GM12878 (cell line): Measurements from ENCODE around the gene MAGI1. TPM values are rescaled to one million over a fixed set of nuclear protein-coding genes. Genes with fewer than 3 reads are reported as not detected.

Source experiments
- ATAC-seq: fragments of 200-7000 bp; cut with Tn5 transposase; 3 replicates; pipeline ENCODE4 v1.9.1; 2020; ENCODE audit warnings: mild to moderate bottlenecking, moderate library complexity
- BruUV-seq: library from RNA; stranded (reverse); fragments of 400-500 nt; replicated peaks from 2 replicates; lab custom pipeline; 2021; lab: Mats Ljungman, UMichigan
- CTCF ChIA-PET: fragments of 300-600 bp; sonication (Branson Sonifier 250); formaldehyde crosslinking; extraction: SDS; loops from one replicate; lab custom pipeline; 2021; ENCODE audit warnings: inconsistent platforms; lab: Yijun Ruan, JAX
- POLR2A ChIA-PET: fragments of 350-600 bp; formaldehyde crosslinking; extraction: SDS; loops from one replicate; lab custom pipeline; 2021; ENCODE audit warnings: inconsistent platforms; lab: Charles Lee
- RAD21 ChIA-PET: fragments of 300-600 bp; sonication (Branson Sonifier 250); formaldehyde crosslinking; loops from one replicate; lab custom pipeline; 2023; ENCODE audit warnings: antibody characterized with exemption; ENCODE audit not compliant: unreplicated experiment; lab: Charles Lee
- SMC1A ChIA-PET: fragments of 300-600 bp; sonication (Branson Sonifier 250); formaldehyde crosslinking; loops from one replicate; lab custom pipeline; 2023; ENCODE audit not compliant: unreplicated experiment, uncharacterized antibody; lab: Charles Lee
- DNase-seq: peaks from one replicate; pipeline ENCODE4 v3.0.0-alpha.2; 2011; ENCODE audit warnings: low read depth, low spot score
- FAIRE-seq: peaks from 3 replicates; lab custom pipeline; 2011; peaks lifted over from hg19 to GRCh38; lab: Jason Lieb, UNC
- H2AFZ ChIP-seq: 2 replicates; pipeline ENCODE4 v1.6.0; 2011; ENCODE audit warnings: low read depth, low read length, control low read depth; ENCODE audit not compliant: control insufficient read depth
- H3K27ac ChIP-seq: 2 replicates; pipeline ENCODE4 v1.5.1; 2011; ENCODE audit warnings: control low read depth; ENCODE audit not compliant: control insufficient read depth, insufficient read depth
- H3K27me3 ChIP-seq, 2 experiments: replicated peaks in 1 of 2; 2 replicates each; pipeline versions ENCODE4 v1.6.0 to v1.6.1; 2011; ENCODE audit warnings: low read length in 1 of 2; ENCODE audit not compliant: control insufficient read depth in 2 of 2, insufficient read depth in 2 of 2
- H3K36me3 ChIP-seq, 2 experiments: 2 replicates each; pipeline ENCODE4 v1.5.1; 2011; ENCODE audit warnings: low read length in 1 of 2; ENCODE audit not compliant: control insufficient read depth in 2 of 2, insufficient read depth in 2 of 2
- H3K4me1 ChIP-seq: 2 replicates; pipeline ENCODE4 v1.6.1; 2011; ENCODE audit warnings: mild to moderate bottlenecking, low read length, moderate library complexity, mixed read lengths; ENCODE audit not compliant: control insufficient read depth, insufficient read depth
- H3K4me2 ChIP-seq: 2 replicates; pipeline ENCODE4 v1.6.0; 2011; ENCODE audit warnings: control low read depth; ENCODE audit not compliant: control insufficient read depth, insufficient read depth
- H3K4me3 ChIP-seq: fragments of 200-600 bp; sonication (generic); 2 replicates; pipeline ENCODE4 v1.5.1; 2016
- H3K79me2 ChIP-seq: 2 replicates; pipeline ENCODE4 v1.6.0; 2011; ENCODE audit warnings: low read length; ENCODE audit not compliant: control insufficient read depth, insufficient read depth
- H3K9ac ChIP-seq: 2 replicates; pipeline ENCODE4 v1.8.0; 2011; ENCODE audit warnings: low read length, control low read depth, mixed read lengths; ENCODE audit not compliant: control insufficient read depth, insufficient read depth
- H3K9me3 ChIP-seq: replicated peaks from 3 replicates; pipeline ENCODE4 v1.5.1; 2011; ENCODE audit warnings: mild to moderate bottlenecking, low read length; ENCODE audit not compliant: control insufficient read depth, insufficient read depth
- H4K20me1 ChIP-seq: 2 replicates; pipeline ENCODE4 v1.6.0; 2011; ENCODE audit not compliant: control insufficient read depth, insufficient read depth
- ASH2L ChIP-seq: fragments of 300-600, 200-600 bp; sonication (generic); IDR thresholded peaks from 2 replicates; pipeline ENCODE4 v1.6.1; 2017; ENCODE audit warnings: low read depth, mild to moderate bottlenecking, borderline replicate concordance
- BCL11A ChIP-seq: IDR thresholded peaks from 2 replicates; pipeline ENCODE4 v1.6.1; 2011; ENCODE audit warnings: low read depth, low read length
- MTA2 ChIP-seq: fragments of 450-650 bp; IDR thresholded peaks from 2 replicates; pipeline ENCODE4 v1.6.1; 2016; ENCODE audit warnings: low read depth, mild to moderate bottlenecking, moderate library complexity
- RELA ChIP-seq: fragments of 450-650 bp; IDR thresholded peaks from 2 replicates; pipeline ENCODE4 v1.8.0; 2014; ENCODE audit warnings: borderline replicate concordance; ENCODE audit not compliant: partially characterized antibody
- TAF1 ChIP-seq: IDR thresholded peaks from 2 replicates; pipeline ENCODE4 v1.6.1; 2011; ENCODE audit warnings: mild to moderate bottlenecking, low read depth, low read length, borderline replicate concordance
- TCF12 ChIP-seq: IDR thresholded peaks from 2 replicates; pipeline ENCODE4 v1.6.1; 2011; ENCODE audit warnings: low read depth, mild to moderate bottlenecking, low read length
- WRNIP1 ChIP-seq: IDR thresholded peaks from 2 replicates; pipeline ENCODE4 v1.6.1; 2011; ENCODE audit warnings: low read depth, low read length, improper control_type of control experiment, borderline replicate concordance
- YY1 ChIP-seq: IDR thresholded peaks from 2 replicates; pipeline ENCODE4 v1.6.1; 2011; ENCODE audit warnings: low read depth, mild to moderate bottlenecking, low read length
- WGBS: methylation state at CpG from one replicate; pipeline ENCODE4 v1.1.6; 2016; ENCODE audit warnings: low lambda C conversion rate; ENCODE audit not compliant: insufficient replicate concordance, insufficient coverage; ENCODE audit errors: missing lambda C conversion rate; 5-methylcytosine and 5-hydroxymethylcytosine counted together
- in situ Hi-C: fragments of 300-500 bp; cut with MboI; formaldehyde crosslinking; loops from 9 replicates; pipeline ENCODE4 v1.14.3; 2018; ENCODE audit warnings: mixed read lengths
- intact Hi-C: fragments of 100-400 bp; cut with micrococcal nuclease; formaldehyde crosslinking; loops from one replicate; pipeline ENCODE4 v1.14.2; 2022; ENCODE audit not compliant: unreplicated experiment
- polyA plus RNA-seq, 11 experiments: library from polyadenylated mRNA; depleted of rRNA in 4 of 11; unstranded in 6 of 11; stranded (reverse) in 5 of 11; fragments of >200 nt; fragmentation: Nextera tagmentation in 4 of 11; fragmentation: Illumina TruSeq in 1 of 11; extraction: Ambion mirVana in 4 of 11; extraction: Trizol in 1 of 11; gene quantifications; 1 replicate in 1 of 11; 2 replicates in 10 of 11; pipeline versions ENCODE4 v1.2.1 to v1.2.3, GENCODE V29; 2011 to 2016; ENCODE audit warnings: inconsistent platforms in 2 of 11, missing spikeins in 2 of 11, low read depth in 1 of 11
- total RNA-seq, 4 experiments: library from RNA; depleted of rRNA in 3 of 4; stranded (reverse); fragments of >200 nt in 3 of 4; fragmentation: Illumina TruSeq in 1 of 4; extraction: Trizol in 1 of 4; gene quantifications; 2 replicates each; pipeline versions ENCODE4 v1.2.1 to v1.2.3, GENCODE V29; 2013 to 2021
- TF ChIP-seq, protein P1 (sequence below): fragments of 450-650 bp; IDR thresholded peaks from 2 replicates; pipeline ENCODE4 v1.6.1; 2016; ENCODE audit warnings: mild to moderate bottlenecking, moderate library complexity, borderline replicate concordance
- TF ChIP-seq, protein P2 (sequence below): IDR thresholded peaks from 2 replicates; pipeline ENCODE4 v1.6.1; 2012; ENCODE audit warnings: low read depth, low read length, improper control_type of control experiment

Gene MAGI1
- total and polyA plus RNA-seq, 10 of the 15 experiments (the other 5 are each of a cell fraction or from before 2014, with no cell fraction given): 0.02 to 3.3 (median 0.29) TPM; not detected in 1

- in situ Hi-C loops: no loop called here
- H3K9me3 ChIP-seq: no peaks in the 10 kb centered on the region
- no peak overlapping the region for H3K4me3 ChIP-seq
- RAD21 ChIA-PET: no interaction called here
- no peaks in the 10 kb centered on the region for H3K36me3 ChIP-seq
- TF ChIP-seq, protein P1, sequence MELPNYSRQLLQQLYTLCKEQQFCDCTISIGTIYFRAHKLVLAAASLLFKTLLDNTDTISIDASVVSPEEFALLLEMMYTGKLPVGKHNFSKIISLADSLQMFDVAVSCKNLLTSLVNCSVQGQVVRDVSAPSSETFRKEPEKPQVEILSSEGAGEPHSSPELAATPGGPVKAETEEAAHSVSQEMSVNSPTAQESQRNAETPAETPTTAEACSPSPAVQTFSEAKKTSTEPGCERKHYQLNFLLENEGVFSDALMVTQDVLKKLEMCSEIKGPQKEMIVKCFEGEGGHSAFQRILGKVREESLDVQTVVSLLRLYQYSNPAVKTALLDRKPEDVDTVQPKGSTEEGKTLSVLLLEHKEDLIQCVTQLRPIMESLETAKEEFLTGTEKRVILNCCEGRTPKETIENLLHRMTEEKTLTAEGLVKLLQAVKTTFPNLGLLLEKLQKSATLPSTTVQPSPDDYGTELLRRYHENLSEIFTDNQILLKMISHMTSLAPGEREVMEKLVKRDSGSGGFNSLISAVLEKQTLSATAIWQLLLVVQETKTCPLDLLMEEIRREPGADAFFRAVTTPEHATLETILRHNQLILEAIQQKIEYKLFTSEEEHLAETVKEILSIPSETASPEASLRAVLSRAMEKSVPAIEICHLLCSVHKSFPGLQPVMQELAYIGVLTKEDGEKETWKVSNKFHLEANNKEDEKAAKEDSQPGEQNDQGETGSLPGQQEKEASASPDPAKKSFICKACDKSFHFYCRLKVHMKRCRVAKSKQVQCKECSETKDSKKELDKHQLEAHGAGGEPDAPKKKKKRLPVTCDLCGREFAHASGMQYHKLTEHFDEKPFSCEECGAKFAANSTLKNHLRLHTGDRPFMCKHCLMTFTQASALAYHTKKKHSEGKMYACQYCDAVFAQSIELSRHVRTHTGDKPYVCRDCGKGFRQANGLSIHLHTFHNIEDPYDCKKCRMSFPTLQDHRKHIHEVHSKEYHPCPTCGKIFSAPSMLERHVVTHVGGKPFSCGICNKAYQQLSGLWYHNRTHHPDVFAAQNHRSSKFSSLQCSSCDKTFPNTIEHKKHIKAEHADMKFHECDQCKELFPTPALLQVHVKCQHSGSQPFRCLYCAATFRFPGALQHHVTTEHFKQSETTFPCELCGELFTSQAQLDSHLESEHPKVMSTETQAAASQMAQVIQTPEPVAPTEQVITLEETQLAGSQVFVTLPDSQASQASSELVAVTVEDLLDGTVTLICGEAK: no peak
- TF ChIP-seq BCL11A: no peak
- no peak for TF ChIP-seq RELA
- no peak for TF ChIP-seq YY1
- WGBS: 72% methylated on average over 2 of the region's 2 CpGs
- no peak overlapping the region for H3K27ac ChIP-seq
- H3K27me3 ChIP-seq: no peaks in the 10 kb centered on the region; a peak in 1 of 4 replicates
- H4K20me1 ChIP-seq: no peaks in the 10 kb centered on the region
- ATAC-seq: no peak
- intact Hi-C loops: no loop called here
- no peak overlapping the region for H2AFZ ChIP-seq
- no peak overlapping the region for H3K4me2 ChIP-seq
- no peak for FAIRE-seq
- no peaks in the 10 kb centered on the region for H3K79me2 ChIP-seq
- SMC1A ChIA-PET: no interaction called here
- POLR2A ChIA-PET: no interaction called here
- BruUV-seq: no TSS peak
- no peak overlapping the region for H3K9ac ChIP-seq
- DNase-seq: no peak
- CTCF ChIA-PET: no interaction called here
- H3K4me1 ChIP-seq: no peaks in the 10 kb centered on the region
Measured at GRCh38 chr3:66050821-66051220, 12.1 kb upstream of the MAGI1 start.

DNA sequence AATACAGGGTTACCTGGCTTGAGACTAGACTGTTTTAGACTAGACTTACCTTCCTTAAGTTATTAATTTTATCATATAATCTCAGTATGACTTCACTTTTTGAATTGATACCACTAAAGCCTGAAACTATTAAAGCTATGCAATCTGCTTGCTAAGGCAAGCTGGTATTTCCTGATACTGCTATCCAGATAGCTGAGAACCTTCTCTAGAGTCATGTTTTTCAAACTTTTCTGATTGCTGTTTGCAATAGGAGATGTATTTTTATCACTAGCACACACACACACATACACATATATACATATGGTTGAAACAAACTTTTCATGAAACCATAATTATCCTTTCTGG lies 9.3 kb upstream of the MAGI1 start:
- DNase-seq (no peak), FAIRE-seq (no peak), ATAC-seq (no peak)
- no peaks in the 10 kb centered on the region for H3K4me1 ChIP-seq
- no TSS peak for BruUV-seq
- H3K4me2 ChIP-seq: no peak overlapping the region
- ChIA-PET CTCF (no interaction called here), POLR2A (no interaction called here), SMC1A (no interaction called here), RAD21 (no interaction called here)
- no peaks in the 10 kb centered on the region for H3K9me3 ChIP-seq
- TF ChIP-seq WRNIP1: no peak
- TF ChIP-seq, protein P2, sequence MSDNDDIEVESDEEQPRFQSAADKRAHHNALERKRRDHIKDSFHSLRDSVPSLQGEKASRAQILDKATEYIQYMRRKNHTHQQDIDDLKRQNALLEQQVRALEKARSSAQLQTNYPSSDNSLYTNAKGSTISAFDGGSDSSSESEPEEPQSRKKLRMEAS: no peak
- no peak for TF ChIP-seq TAF1
- no peak for TF ChIP-seq TCF12
- no peak for TF ChIP-seq MTA2
- TF ChIP-seq ASH2L: no peak
- no peak overlapping the region for H3K27ac ChIP-seq
- no peaks in the 10 kb centered on the region for H3K27me3 ChIP-seq
- intact Hi-C loops: no loop called here
- no peaks in the 10 kb centered on the region for H3K79me2 ChIP-seq
- no peak overlapping the region for H3K9ac ChIP-seq
- H3K36me3 ChIP-seq: no peaks in the 10 kb centered on the region
- no peak overlapping the region for H3K4me3 ChIP-seq
- no peaks in the 10 kb centered on the region for H4K20me1 ChIP-seq
- in situ Hi-C loops: no loop called here
- H2AFZ ChIP-seq: no peak overlapping the region
